ENCODE results near the gene CEP78.

The CEP78 gene

GRCh38 chr9:78288214-78288892 is 52.5 kb downstream of the CEP78 start:
- DNase-seq = no peak

- no peak for DNase-seq
These were observed 53.6 kb downstream of the CEP78 start for GRCh38 chr9:78289474-78289873.

GRCh38 chr9:78291240-78291925 is 55.5 kb downstream of the CEP78 start:
- no peak for DNase-seq

- DNase-seq = no peak
These were observed 56.2 kb downstream of the CEP78 start for GRCh38 chr9:78292026-78292425.

- DNase-seq = no peak
These were observed 57.0 kb downstream of the CEP78 start for GRCh38 chr9:78292716-78293497.

GRCh38 chr9:78294290-78295176 is 58.7 kb downstream of the CEP78 start:
- no peak for DNase-seq

- DNase-seq = no peak
These were observed 59.3 kb downstream of the CEP78 start for GRCh38 chr9:78295177-78295575.

- DNase-seq = no peak
These were observed 59.9 kb downstream of the CEP78 start for GRCh38 chr9:78295731-78296130.

- DNase-seq = peak; percentile 50
These were observed 60.5 kb downstream of the CEP78 start for GRCh38 chr9:78296201-78296892.

- peak; percentile 93 for DNase-seq
These were observed 61.2 kb downstream of the CEP78 start, which contains the start of gene PSAT1 for GRCh38 chr9:78296893-78297671. PSAT1 (plus strand) TSS chr9:78297125; CDS start chr9:78297211, 86 bp downstream.

GRCh38 chr9:78297672-78297961 is 61.7 kb downstream of the CEP78 start:
- no peak for DNase-seq

GRCh38 chr9:78298046-78298765 is 62.3 kb downstream of the CEP78 start:
- DNase-seq = peak; percentile 68

GRCh38 chr9:78300209-78300608 is 64.3 kb downstream of the CEP78 start:
- DNase-seq = no peak

- DNase-seq = no peak
These were observed 65.6 kb downstream of the CEP78 start for GRCh38 chr9:78301466-78301865.

GRCh38 chr9:78303377-78304062 is 67.6 kb downstream of the CEP78 start:
- DNase-seq = no peak

GRCh38 chr9:78304357-78304756 is 68.5 kb downstream of the CEP78 start:
- no peak for DNase-seq

- no peak for DNase-seq
These were observed 70.6 kb downstream of the CEP78 start for GRCh38 chr9:78306222-78307076.

- DNase-seq = no peak
These were observed 71.5 kb downstream of the CEP78 start for GRCh38 chr9:78307360-78307759.

GRCh38 chr9:78309066-78309465 is 73.2 kb downstream of the CEP78 start:
- no peak for DNase-seq

Measured in midbrain (tissue), 1 donor.